ENCODE data around the gene USP4. TPM values are rescaled to one million over a fixed set of nuclear protein-coding genes. Genes with fewer than 3 reads are reported as not detected.

The USP4 gene
- total RNA-seq, 1 donor from 2014 or later, result 69.6 TPM

GRCh38 chr3:49294343-49294742 is 45.5 kb downstream of the USP4 start:
- Histone ChIP-seq H3K4me3 (no peak overlapping the region), H3K9me3 (no peaks in the 10 kb centered on the region), H3K36me3 (peaks cover 94% of the 10 kb centered on the region), H3K27me3 (no peaks in the 10 kb centered on the region), H3K27ac (no peak overlapping the region), H3K4me1 (peaks cover 22% of the 10 kb centered on the region)
- peak; percentile 63 for ATAC-seq
- no peak for DNase-seq
- intact Hi-C loops (cut with DNase I), result no loop called here
- TF ChIP-seq CTCF (IDR thresholded peaks at IDR 0.05), result no peak

- Histone ChIP-seq H3K4me1 (no peaks in the 10 kb centered on the region), H3K4me3 (no peak overlapping the region), H3K27me3 (no peaks in the 10 kb centered on the region), H3K9me3 (no peaks in the 10 kb centered on the region), H3K27ac (no peak overlapping the region), H3K36me3 (peaks cover 95% of the 10 kb centered on the region)
- TF ChIP-seq CTCF (IDR thresholded peaks at IDR 0.05), result no peak
- intact Hi-C loops (cut with DNase I), result no loop called here
- no peak for ATAC-seq
- DNase-seq, result no peak
Observed at GRCh38 chr3:49283997-49284396, 55.9 kb downstream of the USP4 start.

GRCh38 chr3:49279376-49279775 is 60.5 kb downstream of the USP4 start:
- peaks cover 19% of the 10 kb centered on the region for H3K4me1 ChIP-seq
- peaks cover 57% of the 10 kb centered on the region for H3K36me3 ChIP-seq
- H3K9me3 ChIP-seq, result no peaks in the 10 kb centered on the region
- intact Hi-C loops (cut with DNase I), result loop anchor here (10.0 kb wide), 1 partner anchor 105 kb away; the partner anchor contains the start of gene KLHDC8B
- no peaks in the 10 kb centered on the region for H3K27me3 ChIP-seq
- no peak for DNase-seq
- no peak for ATAC-seq
- peak overlapping the region; percentile 95 for H3K27ac ChIP-seq
- no peak overlapping the region for H3K4me3 ChIP-seq
- TF ChIP-seq CTCF (IDR thresholded peaks at IDR 0.05), result no peak

- H3K9me3 ChIP-seq, result no peaks in the 10 kb centered on the region
- DNase-seq, result no peak
- H3K27ac ChIP-seq, result peak overlapping the region; percentile 95
- H3K4me3 ChIP-seq, result no peak overlapping the region
- H3K4me1 ChIP-seq, result peaks cover 19% of the 10 kb centered on the region
- intact Hi-C loops (cut with DNase I), result loop anchor here (10.0 kb wide), 1 partner anchor 104 kb away; the partner anchor contains the start of gene KLHDC8B
- peaks cover 49% of the 10 kb centered on the region for H3K36me3 ChIP-seq
- no peak for TF ChIP-seq CTCF (IDR thresholded peaks at IDR 0.05)
- no peak for ATAC-seq
- H3K27me3 ChIP-seq, result no peaks in the 10 kb centered on the region
Observed at GRCh38 chr3:49278548-49278947, 61.3 kb downstream of the USP4 start.

GRCh38 chr3:49277383-49277775 is 62.5 kb downstream of the USP4 start:
- H3K9me3 ChIP-seq, result no peaks in the 10 kb centered on the region
- no peak for TF ChIP-seq CTCF (IDR thresholded peaks at IDR 0.05)
- peaks cover 19% of the 10 kb centered on the region for H3K4me1 ChIP-seq
- peak; percentile 1 for ATAC-seq
- H3K36me3 ChIP-seq, result peaks cover 37% of the 10 kb centered on the region
- no peaks in the 10 kb centered on the region for H3K27me3 ChIP-seq
- intact Hi-C loops (cut with DNase I), result loop anchor here (10.0 kb wide), 1 partner anchor 103 kb away; the partner anchor contains the start of gene KLHDC8B
- H3K27ac ChIP-seq, result peak overlapping the region; percentile 95
- DNase-seq, result no peak
- peak overlapping the region; percentile 54 for H3K4me3 ChIP-seq

Data from upper lobe of right lung (tissue), 1 donor.